Neutrophil (primary cell): ENCODE measurements around the gene HPCAL1.

Experiments
- H3K27ac ChIP-seq: fragments of 200-600 bp; sonication (generic); 2 replicates; pipeline ENCODE4 v1.5.1; 2016; ENCODE audit warnings: mild to moderate bottlenecking, moderate library complexity
- H3K27me3 ChIP-seq: fragments of 200-600 bp; sonication (generic); 2 replicates; pipeline ENCODE4 v1.6.0; 2016; ENCODE audit warnings: mild to moderate bottlenecking
- H3K36me3 ChIP-seq: fragments of 200-600 bp; sonication (generic); 2 replicates; pipeline ENCODE4 v1.5.1; 2017
- H3K4me1 ChIP-seq, 2 experiments: fragments of 200-600 bp in 1 of 2; sonication (generic) in 1 of 2; 1 replicate in 1 of 2; 2 replicates in 1 of 2; pipeline versions ENCODE4 v1.5.1 to v1.6.1; 2013 to 2016; ENCODE audit warnings: low read depth in 1 of 2, low read length in 1 of 2, mild to moderate bottlenecking in 1 of 2, moderate library complexity in 1 of 2; ENCODE audit not compliant: control insufficient read depth in 1 of 2, insufficient read depth in 1 of 2
- H3K4me3 ChIP-seq, 2 experiments: fragments of 200-600 bp in 1 of 2; sonication (generic) in 1 of 2; 1 replicate in 1 of 2; 2 replicates in 1 of 2; pipeline ENCODE4 v1.5.1; 2013 to 2016; ENCODE audit warnings: low read depth in 1 of 2, low read length in 1 of 2, mild to moderate bottlenecking in 1 of 2, moderate library complexity in 1 of 2
- H3K9me3 ChIP-seq: fragments of 200-600 bp; sonication (generic); 2 replicates; pipeline ENCODE4 v1.5.1; 2016
- TF ChIP-seq, protein P1 (sequence below): fragments of 200-600 bp; sonication (generic); IDR thresholded peaks from 2 replicates; pipeline ENCODE4 v1.5.1; 2016; ENCODE audit warnings: antibody characterized with exemption

HPCAL1 gene

GRCh38 chr2:10343658-10344057, 41.0 kb downstream of the HPCAL1 start:
- H3K4me1 ChIP-seq: peaks cover 22 to 23% of the 10 kb centered on the region in 2 experiments
- TF ChIP-seq, protein P1, sequence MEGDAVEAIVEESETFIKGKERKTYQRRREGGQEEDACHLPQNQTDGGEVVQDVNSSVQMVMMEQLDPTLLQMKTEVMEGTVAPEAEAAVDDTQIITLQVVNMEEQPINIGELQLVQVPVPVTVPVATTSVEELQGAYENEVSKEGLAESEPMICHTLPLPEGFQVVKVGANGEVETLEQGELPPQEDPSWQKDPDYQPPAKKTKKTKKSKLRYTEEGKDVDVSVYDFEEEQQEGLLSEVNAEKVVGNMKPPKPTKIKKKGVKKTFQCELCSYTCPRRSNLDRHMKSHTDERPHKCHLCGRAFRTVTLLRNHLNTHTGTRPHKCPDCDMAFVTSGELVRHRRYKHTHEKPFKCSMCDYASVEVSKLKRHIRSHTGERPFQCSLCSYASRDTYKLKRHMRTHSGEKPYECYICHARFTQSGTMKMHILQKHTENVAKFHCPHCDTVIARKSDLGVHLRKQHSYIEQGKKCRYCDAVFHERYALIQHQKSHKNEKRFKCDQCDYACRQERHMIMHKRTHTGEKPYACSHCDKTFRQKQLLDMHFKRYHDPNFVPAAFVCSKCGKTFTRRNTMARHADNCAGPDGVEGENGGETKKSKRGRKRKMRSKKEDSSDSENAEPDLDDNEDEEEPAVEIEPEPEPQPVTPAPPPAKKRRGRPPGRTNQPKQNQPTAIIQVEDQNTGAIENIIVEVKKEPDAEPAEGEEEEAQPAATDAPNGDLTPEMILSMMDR: no peak
- no peaks in the 10 kb centered on the region for H3K36me3 ChIP-seq
- no peak overlapping the region for H3K27ac ChIP-seq
- no peaks in the 10 kb centered on the region for H3K27me3 ChIP-seq
- H3K9me3 ChIP-seq: no peaks in the 10 kb centered on the region
- H3K4me3 ChIP-seq: no peak overlapping the region

- TF ChIP-seq, protein P1: no peak
- no peak overlapping the region for H3K4me3 ChIP-seq
- no peaks in the 10 kb centered on the region for H3K9me3 ChIP-seq
- no peaks in the 10 kb centered on the region for H3K36me3 ChIP-seq
- peaks cover 22 to 23% of the 10 kb centered on the region in 2 experiments for H3K4me1 ChIP-seq
- H3K27me3 ChIP-seq: no peaks in the 10 kb centered on the region
- H3K27ac ChIP-seq: peak overlapping the region; percentile 56
These were observed 41.7 kb downstream of the HPCAL1 start for GRCh38 chr2:10344105-10345066.

DNA sequence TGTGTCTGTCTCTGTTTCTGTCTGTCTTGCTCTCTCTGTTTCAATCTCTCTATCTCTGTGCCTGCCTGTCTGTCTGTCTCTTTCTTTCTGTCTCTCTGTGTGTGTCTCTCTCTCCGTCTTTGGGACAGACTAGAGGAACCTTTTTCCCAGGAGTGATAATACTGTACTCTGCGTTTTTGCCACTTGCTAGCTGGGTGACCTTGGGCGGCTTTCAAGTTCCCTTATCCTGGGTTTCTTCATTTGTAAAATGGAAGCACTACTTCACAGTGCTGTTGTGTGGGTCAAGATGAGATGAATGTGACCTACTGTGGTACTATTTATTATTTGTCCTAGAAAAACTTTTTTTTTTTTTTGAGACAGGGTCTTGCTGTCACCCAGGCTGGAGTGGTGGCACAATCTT, 42.4 kb downstream of the HPCAL1 start:
- Histone ChIP-seq H3K4me3 (no peak overlapping the region), H3K4me1 (peaks cover 22 to 23% of the 10 kb centered on the region in 2 experiments), H3K27me3 (no peaks in the 10 kb centered on the region), H3K27ac (peak overlapping the region; percentile 56), H3K36me3 (no peaks in the 10 kb centered on the region), H3K9me3 (no peaks in the 10 kb centered on the region)
- TF ChIP-seq, protein P1: no peak

DNA sequence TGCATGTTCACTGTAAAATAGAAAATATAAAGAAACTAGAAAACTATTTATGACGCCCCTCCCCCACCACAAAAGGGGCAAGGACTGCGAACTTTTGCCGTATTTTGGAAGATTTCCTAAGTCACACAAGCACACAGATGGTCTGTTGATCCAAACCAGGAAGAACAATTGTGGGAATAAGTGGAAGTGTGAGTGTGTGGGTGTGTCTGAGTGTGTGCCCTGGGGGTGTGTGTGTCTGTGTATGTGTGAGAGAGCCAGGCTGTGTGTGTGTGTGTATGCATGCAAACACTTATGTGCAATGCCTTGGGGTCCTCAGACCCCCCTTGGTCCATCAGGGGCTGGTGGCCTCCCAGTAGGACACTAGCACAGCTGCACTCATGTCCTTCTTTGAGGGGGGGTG, 43.1 kb downstream of the HPCAL1 start:
- no peaks in the 10 kb centered on the region for H3K9me3 ChIP-seq
- H3K4me1 ChIP-seq: peaks cover 22 to 24% of the 10 kb centered on the region in 2 experiments
- TF ChIP-seq, protein P1: no peak
- H3K4me3 ChIP-seq: no peak overlapping the region
- H3K36me3 ChIP-seq: no peaks in the 10 kb centered on the region
- H3K27me3 ChIP-seq: no peaks in the 10 kb centered on the region
- no peak overlapping the region for H3K27ac ChIP-seq

GRCh38 chr2:10346929-10347561, 44.3 kb downstream of the HPCAL1 start:
- TF ChIP-seq, protein P1: no peak
- Histone ChIP-seq H3K9me3 (no peaks in the 10 kb centered on the region), H3K27me3 (no peaks in the 10 kb centered on the region), H3K36me3 (no peaks in the 10 kb centered on the region), H3K4me1 (peaks cover 26 to 28% of the 10 kb centered on the region in 2 experiments), H3K4me3 (no peak overlapping the region), H3K27ac (no peak overlapping the region)
